Breast epithelium (tissue), 3 donors: ENCODE data around the gene USP12.
"Not testable (repeated sequence)": the region's sequence is repeated elsewhere in the genome, so short reads cannot be mapped to it uniquely, and the experiment has no call there.

Experiments
- POLR2A ChIP-seq: fragments of 450-650 bp; IDR thresholded peaks from one replicate; pipeline ENCODE4 v1.6.1; 2016; ENCODE audit warnings: antibody characterized with exemption, mild to moderate bottlenecking, moderate library complexity
- POLR2AphosphoS5 ChIP-seq, 3 donors: sonication (generic); formaldehyde crosslinking; IDR thresholded peaks; one replicate each; pipeline ENCODE4 v1.6.1; 2017; ENCODE audit warnings: antibody characterized with exemption in 3 of 3

GRCh38 chr13:27123445-27123844 lies 48.2 kb downstream of the USP12 start:
- not testable (repeated sequence) for TF ChIP-seq POLR2AphosphoS5 (IDR thresholded peaks at IDR 0.05); POLR2A
